Activated naive CD4-positive, alpha-beta T cell treated with anti-CD3 and anti-CD28 coated beads, Interleukin-2, amount 50 U/mL, for 16 hours (primary cell): Measurements from ENCODE around the gene PCNP.
"Not testable (repeated sequence)": the region's sequence is repeated elsewhere in the genome, so short reads cannot be mapped to it uniquely, and the experiment has no call there.

Experiments used
- DNase-seq: peaks from one replicate; pipeline ENCODE4 v3.0.0-alpha.2; 2020

The PCNP gene

GRCh38 chr3:101567528-101568317 is 6.3 kb upstream of the PCNP start:
- peak; percentile 56 for DNase-seq

GRCh38 chr3:101571028-101571895 is 2.7 kb upstream of the PCNP start:
- no peak for DNase-seq

GRCh38 chr3:101574388-101575112 is 570 bp downstream of the PCNP start:
- DNase-seq: no peak

GRCh38 chr3:101577286-101577685 is 3.3 kb downstream of the PCNP start:
- no peak for DNase-seq

- DNase-seq: no peak
Observed at GRCh38 chr3:101588616-101589015, 14.6 kb downstream of the PCNP start.

- DNase-seq: no peak
Observed at GRCh38 chr3:101591071-101591470, 17.1 kb downstream of the PCNP start.

GRCh38 chr3:101602731-101603130 is 28.8 kb downstream of the PCNP start:
- no peak for DNase-seq

- DNase-seq: no peak
Observed at GRCh38 chr3:101603184-101603583, 29.2 kb downstream of the PCNP start.

GRCh38 chr3:101605398-101605797 is 31.4 kb downstream of the PCNP start:
- DNase-seq: not testable (repeated sequence)

- DNase-seq: no peak
Observed at GRCh38 chr3:101611023-101611422, 37.0 kb downstream of the PCNP start.

GRCh38 chr3:101613014-101613413 is 39.0 kb downstream of the PCNP start:
- DNase-seq: not testable (repeated sequence)

GRCh38 chr3:101615525-101615924 is 41.5 kb downstream of the PCNP start:
- DNase-seq: no peak

GRCh38 chr3:101617478-101617877 is 43.5 kb downstream of the PCNP start:
- DNase-seq: no peak

GRCh38 chr3:101618726-101619125 is 44.7 kb downstream of the PCNP start:
- DNase-seq: no peak

GRCh38 chr3:101619734-101620133 is 45.8 kb downstream of the PCNP start:
- no peak for DNase-seq

GRCh38 chr3:101623656-101624055 is 49.7 kb downstream of the PCNP start:
- no peak for DNase-seq

GRCh38 chr3:101624857-101625256 is 50.9 kb downstream of the PCNP start:
- DNase-seq: no peak

- DNase-seq: no peak
Observed at GRCh38 chr3:101625879-101626278, 51.9 kb downstream of the PCNP start.

- no peak for DNase-seq
Observed at GRCh38 chr3:101629219-101629618, 55.2 kb downstream of the PCNP start.

- DNase-seq: no peak
Observed at GRCh38 chr3:101631098-101631796, 57.3 kb downstream of the PCNP start.

- not testable (repeated sequence) for DNase-seq
Observed at GRCh38 chr3:101631959-101632358, 58.0 kb downstream of the PCNP start.

- DNase-seq: no peak
Observed at GRCh38 chr3:101632586-101632985, 58.6 kb downstream of the PCNP start.

GRCh38 chr3:101633186-101633585 is 59.2 kb downstream of the PCNP start:
- DNase-seq: no peak
